Measurements from ENCODE around the gene MEGF11.

MEGF11 gene

GRCh38 chr15:65926459-65926858 lies 327.1 kb downstream of the MEGF11 start:
- Histone ChIP-seq H3K4me3 (ENCODE audit: low read length) (no peak overlapping the region), H3K27me3 (ENCODE audit: insufficient read depth, low read length, poor library complexity) (no peaks in the 10 kb centered on the region), H3K56ac (ENCODE audit: low read length) (no peak overlapping the region), H2AK5ac (ENCODE audit: low read length) (no peak overlapping the region), H4K5ac (ENCODE audit: low read length) (no peak overlapping the region), H2BK15ac (replicated peaks; ENCODE audit: low read depth) (no peak overlapping the region), H3K27ac (ENCODE audit: low read depth, low read length) (no peak overlapping the region), H3K4ac (ENCODE audit: low read depth, low read length) (no peak overlapping the region), H3K36me3 (ENCODE audit: control insufficient read depth, insufficient read depth, low read length) (no peaks in the 10 kb centered on the region), H2BK120ac (ENCODE audit: low read depth, low read length) (no peak overlapping the region), H3K4me2 (ENCODE audit: low read length) (no peak overlapping the region), H3K79me2 (ENCODE audit: control insufficient read depth, insufficient read depth, low read length) (no peaks in the 10 kb centered on the region), H3K4me1 (ENCODE audit: control insufficient read depth, low read depth, low read length) (no peaks in the 10 kb centered on the region), H2BK5ac (ENCODE audit: low read length) (no peak overlapping the region), H3K23ac (ENCODE audit: low read length) (no peak overlapping the region), H3K79me1 (ENCODE audit: low read length) (no peaks in the 10 kb centered on the region), H3K18ac (ENCODE audit: low read length) (no peak overlapping the region), H3K9ac (ENCODE audit: low read length) (no peak overlapping the region), H4K8ac (ENCODE audit: low read depth, low read length) (no peak overlapping the region)
- no CpG with 5 or more reads among the region's 1 CpG for WGBS (ENCODE audit: extremely low coverage, insufficient coverage, low lambda C conversion rate)
- no peak for DNase-seq

- H3K27ac ChIP-seq (ENCODE audit: low read depth, low read length), result no peak overlapping the region
- H2BK15ac ChIP-seq (replicated peaks; ENCODE audit: low read depth), result no peak overlapping the region
- no peak overlapping the region for H3K4ac ChIP-seq (ENCODE audit: low read depth, low read length)
- no peak overlapping the region for H3K9ac ChIP-seq (ENCODE audit: low read length)
- H2BK120ac ChIP-seq (ENCODE audit: low read depth, low read length), result no peak overlapping the region
- H4K5ac ChIP-seq (ENCODE audit: low read length), result no peak overlapping the region
- no peaks in the 10 kb centered on the region for H3K79me1 ChIP-seq (ENCODE audit: low read length)
- H3K4me3 ChIP-seq (ENCODE audit: low read length), result no peak overlapping the region
- no peak overlapping the region for H2BK5ac ChIP-seq (ENCODE audit: low read length)
- no peak overlapping the region for H3K18ac ChIP-seq (ENCODE audit: low read length)
- H3K4me2 ChIP-seq (ENCODE audit: low read length), result no peak overlapping the region
- H3K27me3 ChIP-seq (ENCODE audit: insufficient read depth, low read length, poor library complexity), result no peaks in the 10 kb centered on the region
- no peak overlapping the region for H3K56ac ChIP-seq (ENCODE audit: low read length)
- no peak overlapping the region for H3K23ac ChIP-seq (ENCODE audit: low read length)
- no peaks in the 10 kb centered on the region for H3K4me1 ChIP-seq (ENCODE audit: control insufficient read depth, low read depth, low read length)
- H4K8ac ChIP-seq (ENCODE audit: low read depth, low read length), result no peak overlapping the region
- no peak overlapping the region for H2AK5ac ChIP-seq (ENCODE audit: low read length)
- WGBS (ENCODE audit: extremely low coverage, insufficient coverage, low lambda C conversion rate), result no CpG with 5 or more reads among the region's 1 CpG
- no peak for DNase-seq
- no peaks in the 10 kb centered on the region for H3K36me3 ChIP-seq (ENCODE audit: control insufficient read depth, insufficient read depth, low read length)
- no peaks in the 10 kb centered on the region for H3K79me2 ChIP-seq (ENCODE audit: control insufficient read depth, insufficient read depth, low read length)
Measured at GRCh38 chr15:65925338-65925737, 328.2 kb downstream of the MEGF11 start.

- Histone ChIP-seq H3K23ac (ENCODE audit: low read length) (no peak overlapping the region), H2BK120ac (ENCODE audit: low read depth, low read length) (no peak overlapping the region), H2AK5ac (ENCODE audit: low read length) (no peak overlapping the region), H3K9ac (ENCODE audit: low read length) (no peak overlapping the region), H2BK15ac (replicated peaks; ENCODE audit: low read depth) (no peak overlapping the region), H3K18ac (ENCODE audit: low read length) (no peak overlapping the region), H3K79me1 (ENCODE audit: low read length) (no peaks in the 10 kb centered on the region), H4K8ac (ENCODE audit: low read depth, low read length) (no peak overlapping the region), H3K79me2 (ENCODE audit: control insufficient read depth, insufficient read depth, low read length) (no peaks in the 10 kb centered on the region), H3K4ac (ENCODE audit: low read depth, low read length) (no peak overlapping the region), H3K36me3 (ENCODE audit: control insufficient read depth, insufficient read depth, low read length) (no peaks in the 10 kb centered on the region), H3K27ac (ENCODE audit: low read depth, low read length) (no peak overlapping the region), H3K27me3 (ENCODE audit: insufficient read depth, low read length, poor library complexity) (no peaks in the 10 kb centered on the region), H4K5ac (ENCODE audit: low read length) (no peak overlapping the region), H3K4me3 (ENCODE audit: low read length) (no peak overlapping the region), H3K4me1 (ENCODE audit: control insufficient read depth, low read depth, low read length) (no peaks in the 10 kb centered on the region), H2BK5ac (ENCODE audit: low read length) (no peak overlapping the region), H3K4me2 (ENCODE audit: low read length) (no peak overlapping the region), H3K56ac (ENCODE audit: low read length) (no peak overlapping the region)
- WGBS (ENCODE audit: extremely low coverage, insufficient coverage, low lambda C conversion rate), result no CpG with 5 or more reads among the region's 3 CpGs
- no peak for DNase-seq
Measured at GRCh38 chr15:65924004-65924403, 329.5 kb downstream of the MEGF11 start.

GRCh38 chr15:65923264-65923663 lies 330.3 kb downstream of the MEGF11 start:
- WGBS (ENCODE audit: extremely low coverage, insufficient coverage, low lambda C conversion rate), result no CpG with 5 or more reads among the region's 5 CpGs
- H4K8ac ChIP-seq (ENCODE audit: low read depth, low read length), result no peak overlapping the region
- no peak overlapping the region for H3K4ac ChIP-seq (ENCODE audit: low read depth, low read length)
- no peak overlapping the region for H2BK120ac ChIP-seq (ENCODE audit: low read depth, low read length)
- H2AK5ac ChIP-seq (ENCODE audit: low read length), result no peak overlapping the region
- no peaks in the 10 kb centered on the region for H3K4me1 ChIP-seq (ENCODE audit: control insufficient read depth, low read depth, low read length)
- no peak overlapping the region for H3K4me2 ChIP-seq (ENCODE audit: low read length)
- no peak overlapping the region for H4K5ac ChIP-seq (ENCODE audit: low read length)
- no peaks in the 10 kb centered on the region for H3K36me3 ChIP-seq (ENCODE audit: control insufficient read depth, insufficient read depth, low read length)
- H3K9ac ChIP-seq (ENCODE audit: low read length), result no peak overlapping the region
- H2BK5ac ChIP-seq (ENCODE audit: low read length), result no peak overlapping the region
- H3K79me2 ChIP-seq (ENCODE audit: control insufficient read depth, insufficient read depth, low read length), result no peaks in the 10 kb centered on the region
- no peak overlapping the region for H3K18ac ChIP-seq (ENCODE audit: low read length)
- H3K56ac ChIP-seq (ENCODE audit: low read length), result no peak overlapping the region
- DNase-seq, result no peak
- no peak overlapping the region for H2BK15ac ChIP-seq (replicated peaks; ENCODE audit: low read depth)
- H3K23ac ChIP-seq (ENCODE audit: low read length), result no peak overlapping the region
- H3K4me3 ChIP-seq (ENCODE audit: low read length), result no peak overlapping the region
- H3K27ac ChIP-seq (ENCODE audit: low read depth, low read length), result no peak overlapping the region
- H3K27me3 ChIP-seq (ENCODE audit: insufficient read depth, low read length, poor library complexity), result no peaks in the 10 kb centered on the region
- no peaks in the 10 kb centered on the region for H3K79me1 ChIP-seq (ENCODE audit: low read length)

- H3K9ac ChIP-seq (ENCODE audit: low read length), result no peak overlapping the region
- WGBS (ENCODE audit: extremely low coverage, insufficient coverage, low lambda C conversion rate), result no CpG with 5 or more reads among the region's 7 CpGs
- H2BK5ac ChIP-seq (ENCODE audit: low read length), result no peak overlapping the region
- H3K79me2 ChIP-seq (ENCODE audit: control insufficient read depth, insufficient read depth, low read length), result no peaks in the 10 kb centered on the region
- no peak overlapping the region for H2BK120ac ChIP-seq (ENCODE audit: low read depth, low read length)
- H3K4ac ChIP-seq (ENCODE audit: low read depth, low read length), result no peak overlapping the region
- DNase-seq, result no peak
- H3K4me3 ChIP-seq (ENCODE audit: low read length), result no peak overlapping the region
- H4K8ac ChIP-seq (ENCODE audit: low read depth, low read length), result no peak overlapping the region
- H2BK15ac ChIP-seq (replicated peaks; ENCODE audit: low read depth), result no peak overlapping the region
- no peak overlapping the region for H4K5ac ChIP-seq (ENCODE audit: low read length)
- no peak overlapping the region for H3K27ac ChIP-seq (ENCODE audit: low read depth, low read length)
- no peak overlapping the region for H3K23ac ChIP-seq (ENCODE audit: low read length)
- H3K56ac ChIP-seq (ENCODE audit: low read length), result no peak overlapping the region
- H3K36me3 ChIP-seq (ENCODE audit: control insufficient read depth, insufficient read depth, low read length), result no peaks in the 10 kb centered on the region
- no peak overlapping the region for H3K4me2 ChIP-seq (ENCODE audit: low read length)
- no peak overlapping the region for H3K18ac ChIP-seq (ENCODE audit: low read length)
- no peaks in the 10 kb centered on the region for H3K27me3 ChIP-seq (ENCODE audit: insufficient read depth, low read length, poor library complexity)
- no peak overlapping the region for H2AK5ac ChIP-seq (ENCODE audit: low read length)
- no peaks in the 10 kb centered on the region for H3K79me1 ChIP-seq (ENCODE audit: low read length)
- no peaks in the 10 kb centered on the region for H3K4me1 ChIP-seq (ENCODE audit: control insufficient read depth, low read depth, low read length)
Measured at GRCh38 chr15:65922621-65923020, 330.9 kb downstream of the MEGF11 start.

GRCh38 chr15:65921780-65922179 lies 331.8 kb downstream of the MEGF11 start:
- H2BK120ac ChIP-seq (ENCODE audit: low read depth, low read length), result no peak overlapping the region

More at GRCh38 chr15:65921780-65922179, 331.8 kb downstream of the MEGF11 start:
- Histone ChIP-seq H3K4me3 (ENCODE audit: low read length) (no peak overlapping the region), H3K56ac (ENCODE audit: low read length) (no peak overlapping the region), H4K8ac (ENCODE audit: low read depth, low read length) (no peak overlapping the region), H4K5ac (ENCODE audit: low read length) (no peak overlapping the region), H2AK5ac (ENCODE audit: low read length) (no peak overlapping the region), H3K79me1 (ENCODE audit: low read length) (no peaks in the 10 kb centered on the region), H3K4ac (ENCODE audit: low read depth, low read length) (no peak overlapping the region), H2BK15ac (replicated peaks; ENCODE audit: low read depth) (no peak overlapping the region), H3K18ac (ENCODE audit: low read length) (no peak overlapping the region), H3K79me2 (ENCODE audit: control insufficient read depth, insufficient read depth, low read length) (no peaks in the 10 kb centered on the region), H3K36me3 (ENCODE audit: control insufficient read depth, insufficient read depth, low read length) (no peaks in the 10 kb centered on the region), H2BK5ac (ENCODE audit: low read length) (no peak overlapping the region), H3K4me1 (ENCODE audit: control insufficient read depth, low read depth, low read length) (no peaks in the 10 kb centered on the region), H3K23ac (ENCODE audit: low read length) (no peak overlapping the region), H3K27ac (ENCODE audit: low read depth, low read length) (no peak overlapping the region), H3K27me3 (ENCODE audit: insufficient read depth, low read length, poor library complexity) (no peaks in the 10 kb centered on the region), H3K9ac (ENCODE audit: low read length) (no peak overlapping the region), H3K4me2 (ENCODE audit: low read length) (no peak overlapping the region)
- DNase-seq, result no peak
- no CpG with 5 or more reads among the region's 5 CpGs for WGBS (ENCODE audit: extremely low coverage, insufficient coverage, low lambda C conversion rate)
